Measurements from ENCODE around the gene HLA-G.

DNA sequence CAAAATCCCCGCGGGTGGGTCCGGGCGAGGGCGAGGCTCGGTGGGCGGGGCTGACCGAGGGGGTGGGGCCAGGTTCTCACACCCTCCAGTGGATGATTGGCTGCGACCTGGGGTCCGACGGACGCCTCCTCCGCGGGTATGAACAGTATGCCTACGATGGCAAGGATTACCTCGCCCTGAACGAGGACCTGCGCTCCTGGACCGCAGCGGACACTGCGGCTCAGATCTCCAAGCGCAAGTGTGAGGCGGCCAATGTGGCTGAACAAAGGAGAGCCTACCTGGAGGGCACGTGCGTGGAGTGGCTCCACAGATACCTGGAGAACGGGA lies 809 bp downstream of the HLA-G start:
- TF ChIP-seq, protein P1, sequence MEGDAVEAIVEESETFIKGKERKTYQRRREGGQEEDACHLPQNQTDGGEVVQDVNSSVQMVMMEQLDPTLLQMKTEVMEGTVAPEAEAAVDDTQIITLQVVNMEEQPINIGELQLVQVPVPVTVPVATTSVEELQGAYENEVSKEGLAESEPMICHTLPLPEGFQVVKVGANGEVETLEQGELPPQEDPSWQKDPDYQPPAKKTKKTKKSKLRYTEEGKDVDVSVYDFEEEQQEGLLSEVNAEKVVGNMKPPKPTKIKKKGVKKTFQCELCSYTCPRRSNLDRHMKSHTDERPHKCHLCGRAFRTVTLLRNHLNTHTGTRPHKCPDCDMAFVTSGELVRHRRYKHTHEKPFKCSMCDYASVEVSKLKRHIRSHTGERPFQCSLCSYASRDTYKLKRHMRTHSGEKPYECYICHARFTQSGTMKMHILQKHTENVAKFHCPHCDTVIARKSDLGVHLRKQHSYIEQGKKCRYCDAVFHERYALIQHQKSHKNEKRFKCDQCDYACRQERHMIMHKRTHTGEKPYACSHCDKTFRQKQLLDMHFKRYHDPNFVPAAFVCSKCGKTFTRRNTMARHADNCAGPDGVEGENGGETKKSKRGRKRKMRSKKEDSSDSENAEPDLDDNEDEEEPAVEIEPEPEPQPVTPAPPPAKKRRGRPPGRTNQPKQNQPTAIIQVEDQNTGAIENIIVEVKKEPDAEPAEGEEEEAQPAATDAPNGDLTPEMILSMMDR (conservative IDR thresholded peaks at IDR 0.05; ENCODE audit: low read length), result no peak
- no peak for TF ChIP-seq EZH2phosphoT487 (IDR thresholded peaks at IDR 0.05; ENCODE audit: borderline replicate concordance)

Data from Loucy (cell line).